ENCODE results near the gene KCMF1.

The KCMF1 gene

GRCh38 chr2:85095094-85095493, 124.1 kb downstream of the KCMF1 start:
- Histone ChIP-seq H3K9me3 (ENCODE audit: control insufficient read depth, low read length) (peaks cover 2% of the 10 kb centered on the region), H3K36me3 (ENCODE audit: control insufficient read depth, insufficient read depth, low read length) (no peaks in the 10 kb centered on the region), H3K27me3 (ENCODE audit: control insufficient read depth, insufficient read depth, low read length, poor library complexity, severe bottlenecking) (no peaks in the 10 kb centered on the region), H3K27ac (ENCODE audit: insufficient read depth, low read depth, low read length, poor library complexity, severe bottlenecking) (no peak overlapping the region), H3K4me3 (ENCODE audit: insufficient read depth, low read depth, low read length) (no peak overlapping the region), H3K4me1 (ENCODE audit: control insufficient read depth, insufficient read depth, low read length) (no peaks in the 10 kb centered on the region)
- WGBS, 2 experiments: 83 to 87% methylated on average over 2 of the region's 2 CpGs

GRCh38 chr2:85096616-85097015, 125.7 kb downstream of the KCMF1 start:
- Histone ChIP-seq H3K9me3 (ENCODE audit: control insufficient read depth, low read length) (peaks cover 2% of the 10 kb centered on the region), H3K27me3 (ENCODE audit: control insufficient read depth, insufficient read depth, low read length, poor library complexity, severe bottlenecking) (no peaks in the 10 kb centered on the region), H3K27ac (ENCODE audit: insufficient read depth, low read depth, low read length, poor library complexity, severe bottlenecking) (no peak overlapping the region), H3K4me1 (ENCODE audit: control insufficient read depth, insufficient read depth, low read length) (no peaks in the 10 kb centered on the region), H3K36me3 (ENCODE audit: control insufficient read depth, insufficient read depth, low read length) (no peaks in the 10 kb centered on the region), H3K4me3 (ENCODE audit: insufficient read depth, low read depth, low read length) (no peak overlapping the region)
- 92 to 93% methylated on average over 6 of the region's 6 CpGs for WGBS, 2 experiments

- Histone ChIP-seq H3K27ac (ENCODE audit: insufficient read depth, low read depth, low read length, poor library complexity, severe bottlenecking) (no peak overlapping the region), H3K9me3 (ENCODE audit: control insufficient read depth, low read length) (no peaks in the 10 kb centered on the region), H3K4me3 (ENCODE audit: insufficient read depth, low read depth, low read length) (no peak overlapping the region), H3K36me3 (ENCODE audit: control insufficient read depth, insufficient read depth, low read length) (no peaks in the 10 kb centered on the region), H3K4me1 (ENCODE audit: control insufficient read depth, insufficient read depth, low read length) (no peaks in the 10 kb centered on the region), H3K27me3 (ENCODE audit: control insufficient read depth, insufficient read depth, low read length, poor library complexity, severe bottlenecking) (no peaks in the 10 kb centered on the region)
- WGBS, 2 experiments: 100% methylated on average over 1 of the region's 1 CpG
Measured at GRCh38 chr2:85104228-85104627, 133.3 kb downstream of the KCMF1 start.

- Histone ChIP-seq H3K4me3 (ENCODE audit: insufficient read depth, low read depth, low read length) (no peak overlapping the region), H3K9me3 (ENCODE audit: control insufficient read depth, low read length) (no peaks in the 10 kb centered on the region), H3K27me3 (ENCODE audit: control insufficient read depth, insufficient read depth, low read length, poor library complexity, severe bottlenecking) (no peaks in the 10 kb centered on the region), H3K4me1 (ENCODE audit: control insufficient read depth, insufficient read depth, low read length) (no peaks in the 10 kb centered on the region), H3K27ac (ENCODE audit: insufficient read depth, low read depth, low read length, poor library complexity, severe bottlenecking) (no peak overlapping the region), H3K36me3 (ENCODE audit: control insufficient read depth, insufficient read depth, low read length) (no peaks in the 10 kb centered on the region)
- WGBS, 2 experiments: 95 to 96% methylated on average over 6 of the region's 8 CpGs
Measured at GRCh38 chr2:85106489-85107180, 135.7 kb downstream of the KCMF1 start.

Data from ectodermal cell (in vitro differentiated cells).